Right ventricle myocardium superior (tissue), 1 donor: ENCODE data around the gene TPST1. TPM values are rescaled to one million over a fixed set of nuclear protein-coding genes. Genes with fewer than 3 reads are reported as not detected.
"Not testable (repeated sequence)": the region's sequence is repeated elsewhere in the genome, so short reads cannot be mapped to it uniquely, and the experiment has no call there.

Source experiments
- ATAC-seq: fragments of 200-7000 bp; cut with Tn5 transposase; one replicate; pipeline ENCODE4 v1.9.1; 2020; ENCODE audit warnings: mild to moderate bottlenecking; ENCODE audit not compliant: poor library complexity
- DNase-seq: peaks from one replicate; pipeline ENCODE4 v3.0.0-alpha.2; 2020
- intact Hi-C: fragments of 100-400 bp; cut with DNase I; formaldehyde crosslinking; loops from one replicate; pipeline ENCODE4 v1.11.2; 2022
- total RNA-seq: library from RNA; stranded (reverse); fragmentation: NEBNext Ultra II Directional; extraction: Animal tissue kit (Norgen Biotek cat#: 25700); gene quantifications from one replicate; pipeline ENCODE4 v1.2.1, GENCODE V29; 2021
- donor health status: DM: no; HTN: yes; CAD: no; lungs with severe emphysema.

TPST1 gene
- total RNA-seq, 1 donor from 2014 or later, result 5.1 TPM

DNA sequence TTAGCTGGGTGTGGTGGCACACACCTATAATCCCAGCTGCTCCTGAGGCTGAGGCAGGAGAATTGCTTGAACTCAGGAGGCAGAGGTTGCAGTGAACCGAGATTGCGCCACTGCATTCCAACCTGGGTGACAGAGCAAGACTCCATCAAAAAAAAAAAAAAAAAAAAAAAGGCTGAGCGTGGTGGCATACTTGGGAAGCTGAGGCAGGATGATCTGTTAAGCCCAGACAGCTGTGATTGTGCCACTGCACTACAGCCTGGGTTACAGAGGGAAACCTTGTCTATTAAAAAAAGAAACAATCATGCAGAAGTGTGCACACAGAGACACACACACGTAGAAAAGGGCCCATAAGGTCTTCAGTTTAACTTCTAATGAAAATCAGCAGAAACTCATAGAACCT lies 150.6 kb downstream of the TPST1 start:
- DNase-seq, result no peak
- intact Hi-C loops, result no loop called here
- no peak for ATAC-seq

DNA sequence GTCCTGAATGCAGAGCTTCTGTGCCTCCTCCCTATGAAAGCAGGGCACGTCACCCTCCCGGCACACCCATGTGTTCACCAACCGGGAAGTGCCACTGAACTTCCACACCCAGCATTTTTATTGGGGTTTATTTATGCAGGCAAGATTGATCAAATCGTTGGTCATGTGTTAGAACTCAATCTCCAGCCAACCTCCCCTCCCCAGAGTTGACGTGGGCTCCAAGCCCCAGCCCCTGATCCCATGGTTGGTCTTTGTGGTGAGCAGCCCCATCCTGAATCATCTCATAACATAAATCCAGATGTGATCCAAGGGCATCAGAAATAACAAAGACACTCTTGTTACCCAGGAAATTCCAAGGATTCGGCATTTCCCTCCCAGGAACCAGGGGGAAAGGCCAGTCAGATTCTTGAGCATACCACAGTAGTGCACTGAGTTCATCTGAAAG lies 151.2 kb downstream of the TPST1 start:
- intact Hi-C loops, result no loop called here
- no peak for ATAC-seq
- DNase-seq, result no peak

DNA sequence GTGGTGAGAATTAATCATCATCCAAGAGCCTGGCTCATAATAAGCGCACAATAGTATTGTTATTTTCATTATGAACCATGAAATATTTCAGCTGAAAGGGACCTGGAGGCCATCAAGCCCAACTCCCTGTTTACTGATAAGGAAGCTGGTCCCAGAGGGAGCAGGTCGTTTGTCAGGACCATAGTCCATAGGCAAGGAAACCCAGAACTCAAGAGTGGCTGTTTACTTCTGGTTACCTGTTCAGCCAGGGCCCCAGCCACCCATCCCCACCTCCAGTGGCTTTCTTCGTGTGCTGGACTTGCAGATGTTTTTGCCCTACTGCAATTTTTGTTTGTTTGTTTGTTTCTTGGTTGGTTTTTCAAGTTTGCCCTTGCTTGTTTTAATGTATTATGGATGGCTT lies 152.0 kb downstream of the TPST1 start:
- no peak for ATAC-seq
- intact Hi-C loops, result no loop called here

DNA sequence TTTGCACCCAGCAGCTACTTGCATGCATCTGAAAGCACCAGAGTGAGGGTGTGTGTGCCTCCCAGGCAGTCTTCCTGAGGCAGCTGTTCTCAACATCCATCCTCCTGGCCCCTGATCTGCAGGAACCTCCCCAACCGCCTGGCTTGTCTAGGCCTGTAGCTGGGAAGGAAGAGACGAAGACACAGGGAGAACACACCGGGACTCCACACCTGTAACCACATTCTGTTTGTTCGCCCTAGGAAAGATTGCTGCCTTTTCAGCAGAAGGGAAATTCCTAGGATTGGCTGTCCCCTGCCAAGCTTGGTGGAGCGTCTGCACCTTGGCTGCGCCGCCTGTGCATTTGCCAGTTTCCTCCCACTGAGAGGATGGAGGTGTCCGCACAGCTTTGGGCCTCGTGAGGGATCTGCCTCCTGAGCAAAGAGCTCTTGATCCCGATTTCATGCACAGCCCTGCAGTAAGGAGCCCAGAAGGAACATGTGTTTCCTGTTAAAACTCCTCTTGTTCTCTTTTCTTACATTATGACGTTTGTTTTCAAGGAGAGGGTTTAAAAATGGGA lies 154.6 kb downstream of the TPST1 start:
- intact Hi-C loops, result no loop called here
- DNase-seq (no peak), ATAC-seq (peak; percentile 36)

More for the DNA sequence above, 152.0 kb downstream of the TPST1 start:
- no peak for DNase-seq

DNA sequence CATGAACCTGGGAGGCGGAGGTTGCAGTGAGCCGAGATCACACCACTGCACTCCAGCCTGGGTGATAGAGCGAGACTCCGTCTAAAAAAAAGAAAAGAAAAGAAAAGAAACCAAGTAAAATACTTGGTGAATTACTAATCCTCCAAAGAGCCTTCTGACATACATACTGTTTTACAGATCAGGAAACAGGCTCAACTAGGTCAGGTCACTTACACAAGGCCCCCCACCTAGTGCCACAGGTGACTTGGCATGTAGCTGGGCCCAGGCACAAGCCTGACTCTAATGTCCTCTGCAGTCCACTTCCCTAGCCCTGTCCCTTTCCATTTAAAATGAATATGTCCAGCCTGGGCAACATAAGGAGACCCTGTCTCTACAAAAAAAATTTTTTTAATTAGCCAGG lies 157.0 kb downstream of the TPST1 start:
- no peak for ATAC-seq
- intact Hi-C loops, result no loop called here
- DNase-seq, result no peak

DNA sequence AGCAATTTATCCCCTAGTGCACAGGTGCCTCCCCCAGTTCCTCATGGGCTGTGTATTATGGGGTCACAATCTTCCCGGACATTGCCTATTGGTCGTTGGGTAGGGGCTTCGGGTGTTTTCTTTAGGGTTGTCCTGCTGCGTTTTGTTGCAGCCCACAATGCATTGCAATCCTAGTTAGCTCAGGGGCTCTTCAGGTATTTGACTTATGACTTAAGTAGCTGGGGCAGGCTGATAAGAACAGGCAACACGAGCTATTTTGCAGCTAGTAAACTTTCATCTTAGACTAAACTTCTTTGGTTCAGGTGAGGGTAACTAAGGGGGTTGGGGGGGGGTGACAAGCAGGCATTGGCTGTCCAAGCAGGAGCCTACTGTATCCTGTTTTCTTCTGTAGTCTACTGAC lies 158.5 kb downstream of the TPST1 start:
- DNase-seq (no peak), ATAC-seq (no peak)
- intact Hi-C loops, result no loop called here

DNA sequence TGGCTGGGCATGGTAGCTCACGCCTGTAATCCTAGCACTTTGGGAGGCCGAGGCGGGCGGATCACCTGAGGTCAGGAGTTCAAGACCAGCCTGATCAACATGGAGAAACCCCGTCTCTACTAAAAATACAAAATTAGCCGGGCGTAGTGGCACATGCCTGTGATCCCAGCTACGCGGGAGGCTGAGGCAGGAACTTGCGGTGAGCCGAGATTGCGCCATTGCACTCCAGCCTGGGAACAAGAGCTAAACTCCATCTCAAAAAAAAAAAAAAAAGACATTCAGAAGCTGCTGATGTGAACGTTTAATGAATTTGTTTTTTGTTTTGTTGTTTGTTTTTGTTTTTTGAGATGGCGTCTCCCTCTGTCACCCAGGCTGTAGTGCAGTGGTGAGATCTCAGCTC lies 159.9 kb downstream of the TPST1 start:
- DNase-seq, ATAC-seq, intact Hi-C loops: not testable (repeated sequence)

DNA sequence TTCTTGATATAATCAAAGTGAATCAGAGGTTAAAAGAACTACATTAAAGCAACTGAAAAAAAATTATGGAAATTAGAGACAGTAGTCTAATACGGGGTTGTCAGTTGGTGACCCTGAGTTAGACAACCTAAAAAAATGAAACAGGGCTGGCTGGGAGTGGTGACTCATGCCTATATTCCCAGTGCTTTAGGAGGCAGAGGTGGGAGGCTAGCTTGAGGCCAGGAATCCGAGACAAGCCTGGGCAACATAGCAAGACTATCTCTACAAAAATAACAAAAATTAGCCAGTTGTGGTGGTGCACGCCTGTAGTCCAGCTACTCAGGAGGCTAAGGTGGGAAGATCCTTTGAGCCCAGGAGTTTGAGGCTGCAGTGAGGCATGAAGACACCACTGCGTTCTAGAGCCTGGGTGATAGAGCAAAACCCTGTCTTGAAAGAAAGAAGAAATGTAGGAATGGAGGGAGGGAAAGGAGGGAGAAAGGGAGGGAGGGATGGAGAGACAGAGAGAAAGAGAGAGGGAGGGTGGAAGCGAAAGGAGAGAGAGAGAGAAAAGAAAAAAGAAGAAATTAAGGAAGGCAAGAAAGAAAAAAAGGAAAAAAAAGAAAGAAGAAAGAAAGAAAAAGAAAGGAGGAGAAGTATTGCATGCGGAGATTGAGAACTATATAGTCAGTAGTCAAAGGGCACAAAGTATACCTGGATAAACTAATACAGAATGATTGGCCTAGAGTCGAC lies 166.1 kb downstream of the TPST1 start:
- intact Hi-C loops, result no loop called here
- no peak for DNase-seq
- ATAC-seq, result no peak

DNA sequence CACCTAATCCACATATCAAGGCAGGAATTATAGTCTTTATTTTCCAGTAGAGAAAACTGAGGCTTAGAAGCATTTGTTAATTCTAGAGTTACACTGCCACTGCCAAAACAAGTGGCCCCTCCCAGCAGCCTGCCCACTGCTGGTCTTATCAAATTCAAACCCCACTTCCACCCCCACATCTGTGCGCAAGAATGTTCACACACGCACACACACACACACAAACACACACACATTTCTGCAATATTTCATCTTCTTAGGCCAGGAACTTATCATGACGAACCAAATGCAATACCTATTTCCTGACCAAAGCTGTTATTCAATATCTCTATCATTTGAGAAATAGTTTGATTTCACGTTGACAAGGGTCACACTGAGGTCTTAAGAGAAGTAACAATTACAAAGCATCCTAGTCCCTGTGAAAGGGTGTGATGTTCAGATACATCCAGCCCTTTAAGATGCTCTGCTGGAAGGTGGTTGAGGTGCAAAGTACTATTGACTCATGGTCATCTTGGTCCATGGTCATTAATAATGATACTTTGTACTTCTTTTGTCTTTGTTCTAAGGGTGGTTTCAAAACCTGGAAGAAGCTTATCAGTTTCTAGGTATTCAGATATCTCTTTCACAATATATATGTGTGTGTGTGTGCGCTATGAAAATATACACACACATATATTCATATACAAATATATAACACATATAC lies 169.2 kb downstream of the TPST1 start:
- intact Hi-C loops, DNase-seq, ATAC-seq: not testable (repeated sequence)

DNA sequence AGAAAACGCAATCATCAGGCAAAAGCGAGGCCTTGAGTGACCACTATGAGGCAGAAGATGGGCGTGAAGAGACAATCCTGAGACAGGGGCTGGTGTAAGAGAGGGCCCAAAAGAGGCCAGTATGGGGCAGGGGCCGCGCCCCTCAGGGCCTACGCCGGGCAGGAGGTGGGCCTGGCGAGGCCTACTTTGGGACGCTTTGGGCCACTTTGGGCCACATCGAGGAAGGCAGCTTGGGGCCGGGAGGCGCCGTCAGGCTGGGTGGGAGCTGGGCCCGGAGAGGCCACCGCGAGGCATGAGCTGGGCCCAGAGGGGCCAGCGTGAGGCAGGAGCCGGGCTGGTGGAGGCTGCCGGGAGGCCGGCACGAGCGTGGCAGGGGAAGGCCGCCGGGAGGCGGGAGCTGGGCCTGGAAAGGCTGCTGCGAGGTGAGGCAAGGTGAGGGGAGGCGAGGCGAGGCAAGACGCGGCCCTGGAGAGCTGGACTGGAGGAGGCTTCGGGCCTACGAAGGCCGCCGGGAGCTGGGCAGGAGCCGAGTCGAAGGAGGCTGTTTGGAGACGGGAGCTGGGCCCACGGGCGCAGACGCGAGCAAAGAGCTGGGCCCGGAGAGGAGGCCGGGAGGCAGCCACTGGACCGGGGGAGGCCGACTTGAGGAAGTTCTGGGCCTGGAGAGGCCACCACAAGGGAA lies 171.3 kb downstream of the TPST1 start:
- no peak for DNase-seq
- intact Hi-C loops, result no loop called here
- ATAC-seq, result no peak

DNA sequence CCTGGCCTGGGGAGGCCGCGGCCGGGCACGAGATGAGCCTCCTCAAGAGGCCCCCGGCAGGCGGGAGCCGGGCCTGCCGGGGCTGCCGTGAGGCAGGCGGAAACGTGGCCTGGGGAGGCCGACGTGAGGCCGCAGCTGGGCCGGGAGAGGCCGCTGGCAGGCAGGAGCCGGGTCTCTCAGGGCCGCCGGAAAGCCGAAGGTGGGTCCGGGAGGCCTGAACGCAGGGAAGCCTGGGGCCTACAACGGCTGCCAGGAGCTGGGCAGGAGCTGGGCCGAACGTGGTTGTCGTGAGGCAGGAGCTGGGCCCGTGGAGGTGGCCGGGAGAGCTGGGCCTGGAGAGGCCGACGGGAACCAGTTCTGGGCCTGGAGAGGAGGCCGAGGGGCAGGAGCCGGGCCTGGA lies 171.9 kb downstream of the TPST1 start:
- intact Hi-C loops, result no loop called here
- no peak for DNase-seq
- no peak for ATAC-seq

DNA sequence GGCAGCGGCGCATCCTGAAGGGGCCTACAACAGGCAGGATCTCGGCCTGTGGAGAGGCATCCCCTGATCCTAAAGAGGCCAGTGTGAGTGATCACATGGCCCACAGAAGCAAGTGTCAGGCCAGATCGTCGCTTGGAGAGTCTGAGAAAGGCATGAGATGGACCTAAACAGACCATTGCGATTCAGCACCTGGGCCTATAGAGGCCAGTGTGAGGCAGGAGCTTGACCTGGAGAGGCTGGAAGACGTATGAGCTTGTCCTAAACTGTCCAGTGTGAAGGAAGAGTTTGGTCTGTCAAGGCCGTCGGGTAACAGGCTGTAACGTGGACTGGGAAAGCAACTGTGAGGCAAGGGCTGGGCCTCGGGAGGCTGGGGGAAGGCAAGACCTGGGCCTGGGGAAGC lies 172.6 kb downstream of the TPST1 start:
- DNase-seq (no peak), ATAC-seq (no peak)
- intact Hi-C loops, result no loop called here

DNA sequence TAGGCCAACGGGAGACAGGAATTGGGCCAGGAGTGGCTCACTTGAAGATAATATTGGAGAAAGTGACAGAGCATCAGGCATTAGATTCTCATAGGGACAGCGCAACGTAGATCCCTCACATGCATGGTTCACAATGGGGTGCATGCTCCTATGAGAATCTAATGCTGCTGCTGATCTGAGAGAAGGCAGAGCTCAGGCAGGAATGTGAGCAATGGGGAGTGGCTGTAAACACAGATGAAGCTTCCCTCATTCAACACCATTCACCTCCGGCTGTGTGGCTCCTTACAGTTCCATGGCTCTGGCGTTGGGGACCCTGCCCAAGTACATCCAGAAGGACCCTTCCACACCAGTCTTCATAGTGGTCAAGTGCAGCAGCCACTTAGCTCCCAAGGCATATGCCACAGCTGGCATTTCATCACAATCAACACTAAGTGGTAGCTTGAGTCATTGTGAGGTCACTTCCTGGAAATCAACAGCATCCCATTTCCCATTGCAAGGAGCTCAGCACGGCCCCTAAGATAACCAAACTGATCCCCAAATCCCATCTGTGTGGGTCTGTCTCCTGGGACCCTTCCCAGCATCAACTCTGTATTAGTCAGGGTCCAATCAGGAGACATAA lies 174.5 kb downstream of the TPST1 start:
- ATAC-seq, result no peak
- intact Hi-C loops, result no loop called here
- no peak for DNase-seq

DNA sequence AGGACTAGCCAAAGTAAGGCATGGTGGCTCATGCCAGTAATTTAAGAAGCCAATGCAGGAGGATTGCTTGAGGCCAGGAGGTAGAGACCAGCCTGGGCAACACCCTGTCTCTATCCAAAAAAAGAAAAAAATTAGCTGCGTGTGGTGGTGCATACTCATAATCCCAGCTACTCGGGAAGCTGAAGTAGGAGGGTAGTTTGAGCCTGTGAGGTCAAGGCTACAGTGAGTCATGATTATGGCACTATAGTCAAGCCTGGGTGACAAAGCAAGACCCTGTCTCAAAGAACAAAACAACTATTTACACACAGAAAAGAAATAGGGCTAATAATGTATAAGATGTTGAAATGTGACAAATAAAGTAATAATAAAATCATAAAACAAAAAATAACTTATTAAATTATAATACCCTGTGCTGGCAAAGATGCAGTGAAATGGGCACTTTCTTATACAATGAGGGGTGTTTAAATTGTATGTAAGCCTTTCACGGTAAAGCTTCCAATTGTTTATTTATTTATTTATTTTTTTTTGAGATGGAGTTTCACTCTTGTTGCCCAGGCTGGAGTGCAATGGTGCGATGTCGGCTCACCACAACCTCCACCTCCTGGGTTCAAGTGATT lies 175.2 kb downstream of the TPST1 start:
- ATAC-seq, result no peak
- DNase-seq, result no peak
- intact Hi-C loops, result no loop called here

DNA sequence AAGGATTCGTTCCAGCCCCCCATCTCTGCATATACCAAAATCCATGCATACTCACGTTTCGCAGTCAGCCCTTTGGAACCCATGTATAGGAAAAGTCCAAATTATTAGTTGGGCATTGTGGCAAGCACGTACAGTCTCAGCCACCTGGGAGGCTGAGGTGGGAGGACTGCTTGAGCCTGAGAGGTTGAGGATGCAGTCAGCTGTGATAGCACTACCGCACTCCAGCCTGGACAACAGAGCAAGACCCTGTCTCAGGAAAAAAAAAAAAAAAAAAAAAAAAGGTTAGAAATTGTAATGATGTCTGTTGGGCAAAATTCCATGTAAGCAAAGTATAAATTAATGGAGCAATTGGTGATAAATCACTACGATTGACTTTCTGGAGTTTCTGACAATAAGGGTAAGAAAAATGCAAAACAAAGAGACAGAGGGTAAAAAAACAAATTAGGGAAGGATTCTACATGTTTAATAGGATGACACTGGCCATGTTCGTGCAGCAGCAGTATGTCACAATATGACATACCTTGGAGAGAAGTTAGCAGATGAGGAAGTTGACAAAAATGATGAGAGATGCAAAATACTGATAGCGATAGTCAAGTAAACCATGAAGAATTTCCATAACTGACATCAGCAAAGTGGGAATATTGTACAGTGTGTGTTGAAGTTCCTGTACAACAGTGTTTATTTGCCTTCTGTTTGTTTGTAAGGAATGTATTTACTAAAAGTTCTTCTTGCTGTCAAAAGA lies 177.2 kb downstream of the TPST1 start:
- intact Hi-C loops, ATAC-seq, DNase-seq: not testable (repeated sequence)

DNA sequence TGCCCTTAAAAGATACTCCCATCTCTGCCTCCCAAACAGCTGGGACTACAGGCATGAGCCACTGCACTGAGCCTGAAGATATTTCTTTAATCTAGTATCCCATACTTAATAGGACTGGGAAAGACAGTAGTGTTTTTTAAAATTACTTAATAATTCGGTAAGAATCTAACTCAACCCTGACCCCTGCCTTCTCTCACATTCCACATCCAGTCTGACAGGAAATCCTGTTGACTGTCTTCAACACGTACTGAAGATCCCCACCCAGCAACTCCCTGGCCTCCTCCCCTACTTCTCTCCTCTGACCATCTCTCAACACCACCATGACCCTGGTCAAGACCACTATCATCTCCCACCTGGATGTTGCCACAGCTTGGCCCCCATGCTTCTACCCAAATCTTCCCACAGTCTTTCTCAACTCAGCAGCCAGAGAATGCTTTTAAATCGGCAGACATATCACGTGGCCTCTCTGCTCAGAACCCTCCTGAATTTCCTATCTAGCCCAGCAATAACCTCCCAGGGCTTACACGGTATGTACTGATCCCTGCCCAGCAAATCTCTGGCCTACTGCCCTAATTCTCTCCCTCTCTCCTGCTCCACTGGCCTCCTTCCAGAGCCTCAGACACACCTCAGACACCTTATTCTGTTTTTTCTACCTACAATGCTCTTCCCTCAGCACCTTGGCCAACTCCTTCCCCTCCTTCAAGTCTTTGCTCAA lies 180.2 kb downstream of the TPST1 start:
- DNase-seq, ATAC-seq, intact Hi-C loops: not testable (repeated sequence)

DNA sequence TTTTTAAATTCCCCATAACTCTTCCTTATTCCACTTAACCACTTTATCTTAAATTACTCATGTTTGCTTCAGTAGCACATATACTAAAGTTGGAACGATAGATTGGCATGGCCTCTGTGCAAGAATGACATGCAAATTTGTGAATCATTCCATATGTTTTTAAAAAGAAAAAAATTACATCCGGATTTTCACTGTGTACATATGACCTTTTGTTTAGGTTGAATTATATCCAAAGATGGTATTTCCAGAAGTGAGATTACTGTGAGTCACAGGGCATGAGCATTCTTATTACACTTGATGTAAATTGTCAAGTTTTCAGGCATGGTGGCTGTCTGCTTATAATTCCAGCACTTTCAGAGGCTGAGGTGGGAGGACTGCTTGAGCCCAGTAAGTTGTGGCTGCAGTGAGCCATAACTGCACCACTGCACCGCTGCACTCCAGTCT lies 190.0 kb downstream of the TPST1 start:
- intact Hi-C loops, ATAC-seq, DNase-seq: not testable (repeated sequence)
